ENCODE results near the gene ELF4.

- no peak for TF ChIP-seq CTCF (IDR thresholded peaks at IDR 0.05)
- TF ChIP-seq POLR2A (IDR thresholded peaks at IDR 0.05) = no peak
- TF ChIP-seq POLR2AphosphoS5 (IDR thresholded peaks at IDR 0.05) = no peak
Measured at GRCh38 chrX:130080791-130081367, 29.4 kb downstream of the ELF4 start.

All from transverse colon (tissue), 4 donors.